Kidney capillary endothelial cell (primary cell): ENCODE data around the gene DUSP23.

Experiments
- DNase-seq: peaks from one replicate; pipeline ENCODE4 v3.0.0-alpha.2; 2018; ENCODE audit warnings: low spot score

DUSP23 gene

GRCh38 chr1:159780583-159781582 is at the start of gene DUSP23:
TSS of gene DUSP23 (plus strand) at chr1:159780962. CDS start at chr1:159781101, 139 bp downstream.
- peak; percentile 91 for DNase-seq

GRCh38 chr1:159737238-159737916 is 43.4 kb upstream of the DUSP23 start:
- DNase-seq, result no peak

GRCh38 chr1:159743651-159744410 is 36.9 kb upstream of the DUSP23 start:
- no peak for DNase-seq

GRCh38 chr1:159746666-159747065 is 34.1 kb upstream of the DUSP23 start:
- DNase-seq, result no peak

GRCh38 chr1:159748370-159748769 is 32.4 kb upstream of the DUSP23 start:
- DNase-seq, result no peak

- DNase-seq, result no peak
Measured at GRCh38 chr1:159749630-159750029, 31.1 kb upstream of the DUSP23 start.

- no peak for DNase-seq
Measured at GRCh38 chr1:159750621-159751020, 30.1 kb upstream of the DUSP23 start.

GRCh38 chr1:159751031-159751430 is 29.7 kb upstream of the DUSP23 start:
- no peak for DNase-seq

GRCh38 chr1:159752135-159752580 is 28.6 kb upstream of the DUSP23 start:
- no peak for DNase-seq

- no peak for DNase-seq
Measured at GRCh38 chr1:159753386-159753785, 27.4 kb upstream of the DUSP23 start.

- DNase-seq, result no peak
Measured at GRCh38 chr1:159755451-159756007, 25.2 kb upstream of the DUSP23 start.

GRCh38 chr1:159756397-159756796 is 24.4 kb upstream of the DUSP23 start:
- DNase-seq, result no peak

GRCh38 chr1:159763686-159764085 is 17.1 kb upstream of the DUSP23 start:
- DNase-seq, result no peak

GRCh38 chr1:159765806-159766205 is 15.0 kb upstream of the DUSP23 start:
- DNase-seq, result no peak

GRCh38 chr1:159771127-159771895 is 9.5 kb upstream of the DUSP23 start:
- DNase-seq, result no peak

- DNase-seq, result no peak
Measured at GRCh38 chr1:159774465-159774864, 6.3 kb upstream of the DUSP23 start.

- no peak for DNase-seq
Measured at GRCh38 chr1:159775716-159776115, 5.0 kb upstream of the DUSP23 start.

- DNase-seq, result no peak
Measured at GRCh38 chr1:159778266-159778665, 2.5 kb upstream of the DUSP23 start.

- peak; percentile 36 for DNase-seq
Measured at GRCh38 chr1:159779403-159779851, 1.3 kb upstream of the DUSP23 start.

- no peak for DNase-seq
Measured at GRCh38 chr1:159781992-159782391, 1.2 kb downstream of the DUSP23 start.

GRCh38 chr1:159783724-159784123 is 3.0 kb downstream of the DUSP23 start:
- DNase-seq, result no peak
